Type B pancreatic cell (in vitro differentiated cells): Measurements from ENCODE around the gene C1orf53. TPM values are rescaled to one million over a fixed set of nuclear protein-coding genes. Genes with fewer than 3 reads are reported as not detected.

ENCODE experiments used
- DNase-seq: peaks from one replicate; pipeline ENCODE4 v3.0.0; 2021; ENCODE audit warnings: mixed read lengths; ENCODE audit not compliant: unreplicated experiment; ENCODE audit errors: extremely low spot score
- H3K27ac Mint-ChIP-seq: 2 replicates; pipeline ENCODE4 v1.8.0; 2021; ENCODE audit warnings: mild to moderate bottlenecking, mixed read lengths
- H3K27me3 Mint-ChIP-seq: 2 replicates; pipeline ENCODE4 v1.8.0; 2021; ENCODE audit warnings: mixed read lengths
- H3K36me3 Mint-ChIP-seq: 2 replicates; pipeline ENCODE4 v1.8.0; 2021; ENCODE audit warnings: mixed read lengths
- H3K4me1 Mint-ChIP-seq: one replicate; pipeline ENCODE4 v1.8.0; 2021; ENCODE audit warnings: mixed read lengths; ENCODE audit not compliant: unreplicated experiment
- H3K4me3 Mint-ChIP-seq: 2 replicates; pipeline ENCODE4 v1.8.0; 2021; ENCODE audit warnings: mild to moderate bottlenecking, mixed read lengths
- H3K9me3 Mint-ChIP-seq: 2 replicates; pipeline ENCODE4 v1.8.0; 2021; ENCODE audit warnings: mixed read lengths
- total RNA-seq: library from RNA; stranded (reverse); gene quantifications from 2 replicates; pipeline ENCODE4 v1.2.1, GENCODE V29; 2021; ENCODE audit warnings: low replicate concordance
- TF ChIP-seq, protein P1 (sequence below): fragments of 200-600 bp; sonication (generic); conservative IDR thresholded peaks from 2 replicates; pipeline ENCODE4 v1.5.0; 2021; ENCODE audit warnings: antibody characterized with exemption, mild to moderate bottlenecking

The C1orf53 gene
- total RNA-seq, 1 donor from 2014 or later: 2.2 TPM

DNA sequence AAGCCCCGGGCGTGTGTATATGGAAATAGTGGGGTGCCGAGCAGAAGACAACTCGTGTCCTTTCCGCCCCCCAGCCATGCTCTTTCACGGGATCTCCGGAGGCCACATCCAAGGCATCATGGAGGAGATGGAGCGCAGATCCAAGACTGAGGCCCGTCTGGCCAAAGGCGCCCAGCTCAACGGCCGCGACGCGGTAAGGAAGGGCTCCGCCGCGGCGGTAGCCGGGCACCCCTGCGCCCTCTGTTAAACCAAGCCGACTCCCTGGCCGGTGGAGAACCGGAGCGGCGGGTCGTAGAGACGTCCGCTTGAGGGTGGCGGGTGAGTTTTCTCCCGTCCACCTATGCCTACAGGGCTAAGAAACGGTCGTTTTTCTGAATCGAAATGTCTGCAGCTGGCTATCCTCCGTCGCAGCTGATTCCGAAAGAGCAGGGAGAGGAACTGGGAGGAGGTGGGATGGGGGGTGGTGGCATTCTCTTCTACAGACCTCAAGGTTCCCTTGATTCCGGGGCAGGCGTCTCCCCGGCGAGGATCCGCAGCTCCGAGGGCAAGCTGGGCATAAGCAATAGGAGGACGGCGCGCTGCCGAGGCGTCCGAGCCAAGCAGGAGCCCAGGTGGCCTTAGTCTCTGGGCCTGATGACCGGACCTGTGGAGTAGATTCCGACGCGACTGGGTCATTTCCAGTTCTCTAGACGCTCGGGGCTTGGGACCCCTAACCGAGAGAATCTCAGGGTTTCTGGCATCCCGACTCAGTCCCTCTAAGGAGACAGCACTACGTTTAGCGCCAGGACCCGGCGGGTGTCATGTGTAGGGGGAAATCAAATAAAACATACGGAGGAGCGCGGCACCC, 15.6 kb downstream of the C1orf53 start:
- no peak for DNase-seq
- TF ChIP-seq, protein P1, sequence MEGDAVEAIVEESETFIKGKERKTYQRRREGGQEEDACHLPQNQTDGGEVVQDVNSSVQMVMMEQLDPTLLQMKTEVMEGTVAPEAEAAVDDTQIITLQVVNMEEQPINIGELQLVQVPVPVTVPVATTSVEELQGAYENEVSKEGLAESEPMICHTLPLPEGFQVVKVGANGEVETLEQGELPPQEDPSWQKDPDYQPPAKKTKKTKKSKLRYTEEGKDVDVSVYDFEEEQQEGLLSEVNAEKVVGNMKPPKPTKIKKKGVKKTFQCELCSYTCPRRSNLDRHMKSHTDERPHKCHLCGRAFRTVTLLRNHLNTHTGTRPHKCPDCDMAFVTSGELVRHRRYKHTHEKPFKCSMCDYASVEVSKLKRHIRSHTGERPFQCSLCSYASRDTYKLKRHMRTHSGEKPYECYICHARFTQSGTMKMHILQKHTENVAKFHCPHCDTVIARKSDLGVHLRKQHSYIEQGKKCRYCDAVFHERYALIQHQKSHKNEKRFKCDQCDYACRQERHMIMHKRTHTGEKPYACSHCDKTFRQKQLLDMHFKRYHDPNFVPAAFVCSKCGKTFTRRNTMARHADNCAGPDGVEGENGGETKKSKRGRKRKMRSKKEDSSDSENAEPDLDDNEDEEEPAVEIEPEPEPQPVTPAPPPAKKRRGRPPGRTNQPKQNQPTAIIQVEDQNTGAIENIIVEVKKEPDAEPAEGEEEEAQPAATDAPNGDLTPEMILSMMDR: no peak
- no peaks in the 10 kb centered on the region for H3K9me3 Mint-ChIP-seq
- peaks cover 28% of the 10 kb centered on the region for H3K4me1 Mint-ChIP-seq
- peaks cover 3% of the 10 kb centered on the region for H3K36me3 Mint-ChIP-seq
- H3K4me3 Mint-ChIP-seq: peak overlapping the region; percentile 80
- peak overlapping the region; percentile 70 for H3K27ac Mint-ChIP-seq
- peaks cover 100% of the 10 kb centered on the region for H3K27me3 Mint-ChIP-seq

DNA sequence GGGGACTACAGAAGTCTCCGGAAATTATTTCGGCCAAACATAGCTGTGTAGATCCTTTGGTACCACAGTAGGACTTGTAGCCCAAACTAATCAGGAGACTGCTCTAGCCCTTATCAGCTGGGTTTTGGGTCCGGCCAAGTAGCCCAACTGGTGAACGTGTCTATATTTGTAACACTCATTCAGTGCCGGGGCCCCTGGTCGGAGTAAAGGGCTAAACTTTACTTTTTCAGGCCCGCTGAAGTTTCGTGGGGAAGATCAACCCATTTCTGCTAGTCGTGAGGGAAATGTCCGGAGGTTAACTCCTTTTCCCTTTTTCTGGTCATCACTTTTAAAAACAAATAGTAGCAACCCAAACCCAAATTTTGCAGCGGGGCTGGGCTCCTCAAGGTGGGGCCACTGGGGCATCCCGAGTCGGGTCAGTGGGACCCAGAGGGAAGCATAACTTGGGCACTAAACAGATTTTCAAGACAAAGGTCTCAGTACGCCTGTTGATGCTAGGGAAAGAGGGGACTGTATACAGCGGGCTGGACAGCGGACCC, 16.4 kb downstream of the C1orf53 start:
- H3K4me1 Mint-ChIP-seq: peaks cover 29% of the 10 kb centered on the region
- H3K27ac Mint-ChIP-seq: no peak overlapping the region
- peak overlapping the region; percentile 74 for H3K4me3 Mint-ChIP-seq
- no peaks in the 10 kb centered on the region for H3K9me3 Mint-ChIP-seq
- TF ChIP-seq, protein P1: no peak
- peaks cover 99% of the 10 kb centered on the region for H3K27me3 Mint-ChIP-seq
- DNase-seq: no peak
- peaks cover 3% of the 10 kb centered on the region for H3K36me3 Mint-ChIP-seq

DNA sequence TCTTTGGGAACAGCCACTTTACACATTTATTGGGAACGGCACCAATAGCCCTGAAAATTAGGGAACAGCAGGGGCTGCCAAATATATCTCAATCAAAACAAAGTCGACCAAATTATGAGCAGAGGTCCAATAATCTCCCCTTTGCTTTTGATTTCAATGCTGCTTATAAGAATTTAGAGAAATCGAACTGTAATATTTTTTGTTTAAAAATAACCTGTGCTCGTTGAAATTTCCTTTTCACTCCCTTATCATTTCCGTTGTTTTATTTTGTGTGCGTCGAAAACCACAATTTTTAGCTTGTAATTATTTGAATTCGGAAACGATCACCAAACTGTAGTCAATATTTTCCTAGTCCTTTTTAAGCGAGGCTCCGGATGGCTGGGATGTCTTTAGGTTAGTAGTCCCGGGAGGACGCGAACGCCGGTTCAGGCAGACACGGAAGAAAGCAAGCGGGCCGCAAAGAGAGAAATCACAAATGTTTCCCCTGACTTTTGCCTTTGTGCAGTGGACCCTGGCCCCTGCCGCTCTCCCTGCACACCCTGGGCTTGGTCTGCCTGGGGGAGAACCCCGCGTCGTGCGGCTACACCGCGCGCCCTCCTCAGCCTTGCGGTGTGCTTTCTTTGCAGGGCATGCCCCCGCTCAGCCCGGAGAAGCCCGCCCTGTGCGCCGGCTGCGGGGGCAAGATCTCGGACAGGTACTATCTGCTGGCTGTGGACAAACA, 17.1 kb downstream of the C1orf53 start:
- Mint-ChIP-seq H3K4me3 (peak overlapping the region; percentile 79), H3K9me3 (no peaks in the 10 kb centered on the region), H3K4me1 (peaks cover 29% of the 10 kb centered on the region), H3K27me3 (peaks cover 99% of the 10 kb centered on the region), H3K36me3 (peaks cover 3% of the 10 kb centered on the region), H3K27ac (no peak overlapping the region)
- TF ChIP-seq, protein P1: no peak
- no peak for DNase-seq

DNA sequence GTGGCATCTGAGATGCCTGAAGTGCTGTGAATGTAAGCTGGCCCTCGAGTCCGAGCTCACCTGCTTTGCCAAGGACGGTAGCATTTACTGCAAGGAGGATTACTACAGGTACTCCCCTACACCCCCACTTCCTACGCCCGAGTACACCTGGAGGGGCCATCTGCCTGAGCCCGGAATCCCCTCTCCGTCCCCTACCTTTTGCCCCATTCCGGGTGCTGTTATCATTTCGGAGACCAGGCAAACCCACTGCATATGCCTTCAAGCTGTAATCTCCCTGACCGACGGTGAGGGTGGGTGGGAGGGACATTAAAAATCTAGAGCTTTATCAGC, 17.6 kb downstream of the C1orf53 start:
- H3K4me1 Mint-ChIP-seq: peaks cover 29% of the 10 kb centered on the region
- peaks cover 3% of the 10 kb centered on the region for H3K36me3 Mint-ChIP-seq
- no peaks in the 10 kb centered on the region for H3K9me3 Mint-ChIP-seq
- H3K27ac Mint-ChIP-seq: no peak overlapping the region
- H3K4me3 Mint-ChIP-seq: peak overlapping the region; percentile 79
- TF ChIP-seq, protein P1: no peak
- H3K27me3 Mint-ChIP-seq: peaks cover 99% of the 10 kb centered on the region
- DNase-seq: no peak

DNA sequence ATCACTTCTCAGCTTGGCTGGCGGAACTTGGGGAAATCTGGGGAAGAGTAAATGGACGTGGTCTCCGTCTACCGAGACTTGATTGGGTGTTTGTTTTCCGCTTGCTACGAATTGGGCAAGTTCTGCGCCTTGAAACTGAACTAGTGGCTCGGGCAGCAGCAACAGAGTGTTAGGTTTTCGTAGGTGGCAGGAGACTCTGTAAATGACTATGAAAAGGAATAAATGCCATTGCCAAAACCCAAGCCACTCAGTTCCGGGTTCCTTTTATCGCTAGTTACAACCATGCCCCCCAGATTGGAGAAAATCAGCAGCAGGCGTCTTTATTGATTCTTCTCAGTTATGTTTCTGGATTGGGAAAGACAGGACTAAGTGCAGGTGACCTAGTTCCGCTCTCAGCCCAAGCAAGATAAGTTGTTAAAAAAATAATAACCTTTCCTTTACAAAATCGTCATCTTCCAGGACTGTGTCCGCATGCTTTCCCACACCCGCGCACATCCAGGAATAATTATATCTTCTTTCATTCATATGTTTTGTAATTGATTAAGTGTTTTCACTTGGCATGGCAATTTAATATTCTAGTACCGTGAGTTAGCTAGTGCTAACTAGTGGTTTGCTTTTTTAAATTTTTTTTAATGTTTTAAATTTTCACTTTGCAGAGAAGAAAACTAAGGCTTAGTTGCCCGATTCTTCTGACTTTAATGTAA, 18.1 kb downstream of the C1orf53 start:
- no peak for DNase-seq
- peaks cover 98% of the 10 kb centered on the region for H3K27me3 Mint-ChIP-seq
- peaks cover 3% of the 10 kb centered on the region for H3K36me3 Mint-ChIP-seq
- H3K4me1 Mint-ChIP-seq: peaks cover 29% of the 10 kb centered on the region
- TF ChIP-seq, protein P1: no peak
- no peak overlapping the region for H3K27ac Mint-ChIP-seq
- H3K9me3 Mint-ChIP-seq: no peaks in the 10 kb centered on the region
- peak overlapping the region; percentile 79 for H3K4me3 Mint-ChIP-seq
